Lung microvascular endothelial cell (primary cell): Measurements from ENCODE around the gene USP21. TPM values are rescaled to one million over a fixed set of nuclear protein-coding genes. Genes with fewer than 3 reads are reported as not detected.
"Not testable (repeated sequence)": the region's sequence is repeated elsewhere in the genome, so short reads cannot be mapped to it uniquely, and the experiment has no call there.

Experiments used
- DNase-seq, 2 donors: peaks; one replicate each; pipeline versions ENCODE4 v3.0.0 to v3.0.0-alpha.2; 2010; ENCODE audit warnings: low read depth in 2 of 2
- total RNA-seq: library from RNA; depleted of rRNA; stranded (reverse); fragments of >200 nt; gene quantifications from 2 replicates; pipeline ENCODE4 v1.2.1, GENCODE V29; 2014

USP21 gene, protein sequence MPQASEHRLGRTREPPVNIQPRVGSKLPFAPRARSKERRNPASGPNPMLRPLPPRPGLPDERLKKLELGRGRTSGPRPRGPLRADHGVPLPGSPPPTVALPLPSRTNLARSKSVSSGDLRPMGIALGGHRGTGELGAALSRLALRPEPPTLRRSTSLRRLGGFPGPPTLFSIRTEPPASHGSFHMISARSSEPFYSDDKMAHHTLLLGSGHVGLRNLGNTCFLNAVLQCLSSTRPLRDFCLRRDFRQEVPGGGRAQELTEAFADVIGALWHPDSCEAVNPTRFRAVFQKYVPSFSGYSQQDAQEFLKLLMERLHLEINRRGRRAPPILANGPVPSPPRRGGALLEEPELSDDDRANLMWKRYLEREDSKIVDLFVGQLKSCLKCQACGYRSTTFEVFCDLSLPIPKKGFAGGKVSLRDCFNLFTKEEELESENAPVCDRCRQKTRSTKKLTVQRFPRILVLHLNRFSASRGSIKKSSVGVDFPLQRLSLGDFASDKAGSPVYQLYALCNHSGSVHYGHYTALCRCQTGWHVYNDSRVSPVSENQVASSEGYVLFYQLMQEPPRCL
- 2.8 and 4.6 TPM in 2 replicates for total RNA-seq

DNA sequence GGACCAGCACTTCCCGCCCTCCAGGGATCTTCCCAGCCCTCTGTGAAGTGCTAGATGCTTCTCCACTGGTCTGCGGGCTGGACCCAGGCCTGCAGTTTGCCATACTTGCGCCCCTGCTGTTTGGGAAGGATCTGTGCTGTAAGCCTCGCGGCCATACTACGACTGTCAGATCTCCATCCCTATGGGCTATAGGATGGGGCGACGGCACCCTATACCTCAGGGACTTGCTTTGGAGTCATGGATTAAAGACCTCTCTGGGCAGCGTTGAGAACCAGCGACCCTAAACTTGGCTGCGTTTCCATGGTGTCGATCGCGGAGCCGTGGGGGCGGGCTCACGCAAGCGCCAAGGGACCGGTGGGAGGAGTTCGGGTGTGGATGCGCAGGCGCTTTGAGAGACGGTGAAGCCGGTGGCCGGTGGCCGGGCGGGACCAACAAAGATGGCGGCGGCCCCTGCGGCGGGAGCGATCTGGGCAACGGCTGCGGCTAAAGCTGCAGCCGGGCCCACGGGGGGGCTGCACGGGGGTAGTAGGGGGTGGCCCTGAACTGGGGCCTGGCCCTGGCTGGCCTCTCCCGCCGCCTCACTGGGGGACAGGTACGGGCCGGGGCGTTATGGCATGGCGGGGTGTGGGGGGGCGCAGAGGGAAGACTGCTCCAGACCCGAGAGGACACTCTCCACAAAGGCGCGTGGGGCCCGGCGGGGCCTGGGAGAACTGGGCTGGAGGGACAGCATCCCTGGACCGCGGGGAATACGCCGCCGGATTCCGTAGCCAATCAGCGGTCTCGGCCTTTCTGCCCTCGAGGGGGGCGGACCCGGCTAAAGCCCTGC lies at the start of gene USP21:
Gene USP21 (plus strand): TSS at position 414 of the 826 bp plus-strand sequence. CDS start 1,141 bp downstream, outside the sequence.
- peak; percentile 91 to 94 for DNase-seq

DNA sequence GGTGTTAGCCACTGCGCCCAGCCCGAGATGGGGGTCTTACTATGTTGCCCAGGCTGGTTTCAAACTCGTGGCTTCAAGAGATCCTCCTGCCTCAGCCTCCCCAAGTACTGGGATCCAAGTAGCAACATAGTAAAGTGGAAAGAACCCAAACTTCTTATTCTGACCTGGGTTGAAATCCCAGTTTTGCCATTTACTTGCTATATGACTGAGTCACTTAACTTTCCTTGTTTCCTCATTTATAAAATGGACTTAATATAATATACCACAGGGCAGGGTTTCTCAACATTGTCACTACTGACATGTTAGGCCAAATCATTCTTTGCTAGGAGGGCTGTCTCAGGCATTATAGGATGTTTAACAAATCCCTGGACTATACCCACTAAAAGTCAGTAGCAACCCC lies 48.2 kb upstream of the USP21 start:
- DNase-seq: no peak

DNA sequence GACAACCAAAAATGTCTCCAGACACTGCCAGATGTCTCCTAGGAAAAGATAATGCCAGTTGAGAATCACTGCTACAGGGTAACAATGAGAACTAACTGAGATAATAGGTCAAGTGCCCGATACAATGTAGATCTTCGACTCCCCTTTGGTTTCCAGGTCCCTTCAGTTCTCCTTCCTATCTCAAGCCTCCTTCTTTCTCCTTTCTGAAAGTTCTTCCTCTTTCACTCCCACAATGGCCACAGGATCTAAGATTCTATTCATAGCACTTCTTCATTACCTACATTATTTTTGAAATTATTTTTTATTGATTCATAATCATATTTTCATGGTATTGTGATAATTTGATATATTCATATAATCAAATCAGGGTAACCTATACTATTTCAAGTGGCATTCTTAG lies 47.8 kb upstream of the USP21 start:
- DNase-seq: no peak

DNA sequence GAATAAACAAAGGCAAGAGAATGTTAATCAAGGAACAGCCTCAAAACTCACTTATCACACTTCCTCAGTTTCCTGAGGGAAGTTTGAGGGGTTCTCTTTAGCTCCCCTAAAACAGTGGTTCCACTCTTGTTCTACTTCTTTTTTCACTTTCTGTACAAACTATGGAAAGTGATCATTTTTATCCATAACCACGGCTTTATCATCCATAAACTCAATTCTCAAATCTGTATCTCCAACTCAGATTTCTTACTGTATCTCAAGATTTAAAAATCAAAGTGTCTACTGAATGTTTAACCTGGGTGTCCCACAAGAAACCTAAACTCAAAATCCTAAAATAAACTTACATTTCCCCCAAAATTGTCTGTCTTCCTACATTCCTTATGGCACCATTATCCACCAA lies 45.4 kb upstream of the USP21 start:
- DNase-seq: no peak

DNA sequence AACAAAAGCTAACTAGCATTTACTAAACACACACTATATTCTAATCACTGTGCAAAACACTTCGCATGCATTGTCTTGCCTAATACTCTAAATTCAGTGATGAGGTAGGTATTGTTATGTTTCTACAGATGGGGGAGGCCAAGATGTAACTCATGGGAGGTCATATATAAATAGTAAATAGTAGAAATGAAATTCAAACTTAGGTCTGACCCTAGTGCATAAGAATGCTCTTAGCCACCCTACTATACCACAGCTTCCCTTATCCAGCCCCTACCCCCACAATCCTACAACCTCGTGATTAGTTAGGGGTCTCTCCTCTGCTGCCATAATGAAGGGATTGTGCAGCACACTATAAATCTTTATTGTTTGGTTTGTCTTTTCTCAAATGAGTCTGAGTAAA lies 44.7 kb upstream of the USP21 start:
- no peak for DNase-seq

DNA sequence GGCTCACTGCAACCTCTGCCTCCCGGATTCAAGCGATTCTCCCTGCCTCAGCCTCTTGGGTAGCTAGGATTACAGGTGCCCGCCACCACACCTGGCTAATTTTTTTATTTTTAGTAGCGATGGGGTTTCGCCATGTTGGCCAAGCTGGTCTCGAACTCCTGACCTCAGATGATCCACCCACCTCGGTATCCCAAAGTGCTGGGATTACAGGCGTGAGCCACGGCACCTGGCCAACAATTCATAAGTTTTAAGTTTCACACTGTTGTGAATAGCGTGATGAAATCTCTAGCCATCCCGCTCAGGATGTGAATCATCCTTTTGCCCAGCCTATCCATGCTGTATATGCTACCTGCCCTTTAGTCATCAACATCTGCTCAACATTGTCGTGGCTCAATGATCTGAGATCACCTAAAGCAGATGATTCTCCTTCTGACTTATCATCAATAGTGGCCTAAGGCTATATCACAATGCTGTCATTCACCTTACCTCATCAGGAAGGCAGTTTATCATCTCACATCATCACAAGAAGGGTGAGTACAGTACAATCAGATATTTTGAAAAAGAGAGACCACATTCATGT lies 44.1 kb upstream of the USP21 start:
- peak; percentile 93 to 96 for DNase-seq

DNA sequence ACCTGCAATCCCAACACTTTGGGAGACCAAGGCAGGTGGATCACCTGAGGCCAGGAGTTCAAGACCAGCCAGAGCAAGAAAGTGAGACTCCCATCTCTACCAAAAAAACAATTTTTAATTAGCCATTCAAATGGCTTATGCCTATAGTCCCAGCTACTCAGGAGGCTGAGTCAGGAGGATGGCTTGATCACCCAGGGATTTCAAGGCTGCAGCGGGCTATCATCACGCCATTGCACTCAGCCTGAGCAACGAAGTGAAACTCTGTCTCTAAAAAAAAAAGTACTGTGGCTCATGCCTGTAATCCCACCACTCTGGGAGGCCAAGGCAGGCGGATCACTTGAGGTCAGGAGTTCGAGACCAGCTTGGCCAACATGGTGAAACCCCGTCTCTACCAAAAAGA lies 43.3 kb upstream of the USP21 start:
- DNase-seq: not testable (repeated sequence)

DNA sequence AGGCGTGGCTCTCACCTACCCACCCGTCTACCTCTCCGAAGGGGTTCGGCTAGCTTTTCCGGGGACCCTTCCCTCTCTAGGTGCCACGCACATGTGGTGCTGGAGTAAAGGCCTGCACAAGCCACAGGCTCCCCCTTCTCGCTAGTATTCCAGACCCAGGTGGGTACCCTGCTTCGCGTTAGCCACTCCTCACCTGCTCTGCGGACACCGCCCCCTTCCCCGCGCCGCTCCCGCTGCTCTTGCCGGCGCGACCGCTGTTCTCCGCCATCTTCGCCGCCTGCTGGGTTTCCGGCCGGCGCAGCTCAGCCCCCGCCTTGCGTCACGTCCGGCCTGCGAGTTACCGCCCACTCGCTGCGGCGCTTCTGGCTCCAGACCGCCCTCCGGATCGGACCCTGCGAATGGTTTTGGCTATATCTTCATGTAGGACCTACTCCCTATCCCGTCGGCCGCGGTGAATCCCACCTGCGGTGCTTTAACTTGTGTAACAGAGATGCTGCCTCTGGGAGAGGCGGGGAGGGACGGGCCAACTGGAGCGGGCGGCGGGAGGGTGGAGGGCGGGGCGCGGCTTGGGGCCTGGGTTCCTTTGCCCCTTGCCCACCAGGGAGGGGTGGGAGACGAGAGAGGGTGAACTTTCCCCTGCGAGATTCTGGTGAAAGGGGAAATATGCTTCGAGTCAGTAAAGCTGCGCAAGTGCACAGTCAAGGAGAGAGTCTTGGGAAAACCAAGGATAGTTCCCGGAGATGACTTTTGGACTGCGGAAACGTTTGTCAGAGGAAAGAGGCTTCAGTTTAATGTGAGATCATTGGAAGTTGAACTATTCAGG lies 41.3 kb upstream of the USP21 start, which contains the start of the genes NIT1 and PFDN2:
Gene NIT1 (plus strand): TSS at position 347 of the 823 bp plus-strand sequence. CDS start 72 bp downstream, at position 419.
Gene PFDN2 (minus strand): TSS at position 279 of the 823 bp plus-strand sequence. CDS start 11 bp downstream, at position 268.
- DNase-seq: peak; percentile 90 to 91

DNA sequence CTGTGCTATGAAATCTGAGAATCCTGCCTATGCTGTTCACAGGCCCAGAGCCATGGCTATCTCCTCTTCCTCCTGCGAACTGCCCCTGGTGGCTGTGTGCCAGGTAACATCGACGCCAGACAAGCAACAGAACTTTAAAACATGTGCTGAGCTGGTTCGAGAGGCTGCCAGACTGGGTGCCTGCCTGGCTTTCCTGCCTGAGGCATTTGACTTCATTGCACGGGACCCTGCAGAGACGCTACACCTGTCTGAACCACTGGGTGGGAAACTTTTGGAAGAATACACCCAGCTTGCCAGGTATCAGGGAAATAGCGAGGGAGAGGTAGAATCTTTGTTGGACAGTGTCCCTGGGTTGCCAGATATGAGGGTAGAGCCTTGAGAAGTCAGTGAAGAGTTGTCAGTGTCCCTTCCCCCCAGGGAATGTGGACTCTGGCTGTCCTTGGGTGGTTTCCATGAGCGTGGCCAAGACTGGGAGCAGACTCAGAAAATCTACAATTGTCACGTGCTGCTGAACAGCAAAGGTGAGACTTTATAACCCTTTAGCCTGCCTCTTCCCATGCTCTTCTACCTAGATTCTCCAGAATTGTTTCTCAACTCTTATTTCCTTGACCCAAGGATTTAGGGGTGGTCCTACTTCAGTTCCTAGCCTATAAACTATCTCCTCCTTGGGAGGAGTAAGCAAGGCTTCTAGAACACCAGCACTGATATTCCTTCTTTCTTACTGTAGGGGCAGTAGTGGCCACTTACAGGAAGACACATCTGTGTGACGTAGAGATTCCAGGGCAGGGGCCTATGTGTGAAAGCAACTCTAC lies 40.0 kb upstream of the USP21 start:
- peak; percentile 47 to 75 for DNase-seq

DNA sequence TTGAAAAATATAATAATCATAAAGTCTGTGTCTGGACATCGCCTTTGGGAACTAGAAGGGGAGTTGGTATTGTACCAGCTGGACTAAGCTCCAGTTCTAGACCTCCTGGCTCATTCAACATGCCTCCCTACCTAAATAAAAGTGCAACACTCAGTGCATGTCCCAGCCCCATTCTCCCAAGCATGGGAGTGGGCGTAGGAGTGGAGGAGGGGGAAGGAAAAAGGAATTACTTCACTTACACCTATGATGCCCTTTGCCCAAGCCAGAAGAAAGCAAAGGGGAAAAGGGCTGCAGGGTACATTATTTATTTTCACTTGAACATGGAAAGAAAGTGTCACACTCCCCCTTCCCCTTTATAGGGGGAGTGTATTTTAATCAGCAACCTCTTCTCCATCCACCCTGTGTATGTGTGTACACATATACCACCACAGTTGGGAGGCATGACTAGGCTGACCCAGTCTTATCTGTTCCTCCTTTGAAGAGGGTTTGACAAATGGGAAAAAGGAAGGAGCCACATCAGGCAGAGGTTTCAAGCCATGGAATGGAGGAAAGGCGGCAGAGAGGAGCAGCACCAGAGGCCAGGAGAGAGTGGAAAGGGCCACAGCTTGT lies 38.2 kb upstream of the USP21 start:
- no peak for DNase-seq

DNA sequence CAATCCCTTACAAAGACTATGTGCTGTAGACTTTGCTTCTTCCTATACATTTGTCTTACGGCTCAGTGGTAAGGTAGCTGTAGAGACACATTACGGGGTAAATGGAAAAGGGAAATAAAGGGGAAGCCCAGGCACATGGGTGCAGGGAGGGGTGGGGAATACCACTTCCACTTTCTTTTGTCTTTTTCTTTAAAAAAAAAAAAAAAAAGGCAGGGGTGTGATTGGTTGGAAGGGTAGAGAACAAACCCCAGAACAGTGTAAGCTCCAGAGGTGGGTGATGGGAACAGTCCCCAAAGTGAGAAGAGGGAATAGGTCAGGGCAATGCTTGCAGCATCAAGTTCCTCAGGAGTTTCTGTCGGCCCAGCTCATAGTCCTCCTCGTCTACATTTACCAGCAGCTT lies 37.5 kb upstream of the USP21 start:
- no peak for DNase-seq

DNA sequence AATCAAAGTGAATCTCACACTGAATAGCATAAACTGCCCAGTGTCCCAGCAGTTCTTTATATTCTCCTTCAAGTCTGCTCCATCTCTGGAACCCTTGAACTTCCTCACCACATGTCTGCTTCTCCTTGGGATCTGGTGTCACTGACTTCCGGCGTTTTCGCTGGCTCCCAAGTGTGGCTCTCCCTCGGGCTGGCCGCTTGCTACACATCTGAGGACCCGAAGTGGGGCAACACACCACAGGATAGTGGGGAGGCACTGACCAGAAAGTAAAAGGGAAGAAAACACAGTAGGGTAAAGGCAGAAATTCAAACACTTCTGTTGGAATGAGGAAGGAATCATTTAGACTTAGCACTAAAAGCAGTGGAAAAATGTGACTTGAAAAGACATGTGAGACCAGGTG lies 36.3 kb upstream of the USP21 start:
- no peak for DNase-seq

DNA sequence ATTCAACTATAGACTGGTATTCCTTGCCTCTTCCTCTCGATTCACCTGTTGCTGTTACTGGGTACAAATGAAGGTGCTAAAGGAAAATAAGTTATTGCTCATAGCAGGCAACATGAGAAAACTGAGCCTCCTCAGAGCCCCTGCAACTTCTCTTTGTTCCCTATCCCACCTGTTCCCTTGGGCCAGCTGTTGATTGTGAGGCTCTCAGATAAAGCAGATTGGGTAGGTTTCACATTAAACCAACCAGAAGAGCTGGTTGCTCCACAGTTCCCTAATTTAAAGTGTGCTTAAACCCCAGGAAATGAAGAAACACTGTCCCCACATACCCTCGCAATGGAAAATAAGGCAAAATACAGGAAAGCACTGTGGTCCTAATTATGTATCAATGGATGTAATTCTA lies 31.7 kb upstream of the USP21 start:
- no peak for DNase-seq

DNA sequence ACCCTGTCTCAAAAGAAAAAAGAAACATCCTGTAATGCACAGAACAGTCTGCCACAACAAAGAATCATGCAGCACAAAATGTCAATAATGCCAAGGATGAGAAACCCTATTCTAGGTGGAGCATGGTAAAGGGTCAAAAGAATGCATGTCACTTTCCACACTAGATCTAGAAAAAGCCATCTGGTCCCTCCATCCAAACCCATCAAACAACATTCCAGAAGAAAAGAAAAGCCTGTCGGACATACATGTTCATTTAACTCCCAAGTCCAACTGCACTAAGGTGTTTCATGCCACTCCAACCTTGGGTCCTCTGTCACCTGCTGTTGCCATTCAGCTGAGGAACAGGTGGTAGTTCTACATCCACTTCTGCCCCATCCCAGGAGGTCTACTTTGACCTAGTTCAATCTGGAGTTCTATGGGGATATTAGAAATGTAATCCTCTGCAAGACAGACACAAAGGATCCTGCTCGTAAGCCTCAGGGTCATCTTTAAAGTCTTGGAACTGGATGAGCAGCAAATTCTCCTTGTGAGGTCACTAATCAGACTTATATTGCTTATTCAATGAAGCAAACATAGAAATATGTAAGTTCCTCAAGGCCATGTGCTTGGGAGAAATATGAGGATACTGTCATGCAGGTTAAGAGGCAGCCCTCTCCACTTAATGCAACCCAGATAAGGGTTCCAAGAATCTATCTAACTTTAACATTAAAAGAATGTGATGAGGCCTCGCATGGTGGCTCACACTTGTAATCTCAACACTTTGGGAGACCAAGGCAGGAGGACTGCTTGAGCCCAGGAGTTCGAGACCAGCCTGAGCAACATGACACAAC lies 30.5 kb upstream of the USP21 start:
- DNase-seq: no peak

DNA sequence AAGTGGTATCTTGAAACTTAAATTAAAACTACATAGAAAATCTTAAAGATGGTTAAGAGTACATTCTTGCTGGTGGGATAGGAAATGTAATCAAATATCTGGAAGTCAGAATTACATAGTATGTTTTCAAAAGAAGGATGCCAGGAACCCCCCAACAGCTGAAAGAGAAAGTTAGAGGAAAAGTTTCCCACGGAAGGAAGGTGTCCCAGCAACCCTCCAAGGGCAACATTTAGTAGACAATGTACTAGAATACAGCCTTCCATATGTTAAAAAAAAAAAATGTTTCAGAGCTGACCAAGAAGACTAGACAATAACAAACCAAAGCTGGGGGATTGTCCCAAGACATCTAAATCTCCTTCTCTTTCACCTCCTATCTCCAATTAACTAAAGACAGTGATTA lies 29.0 kb upstream of the USP21 start:
- peak; percentile 24 to 63 for DNase-seq

DNA sequence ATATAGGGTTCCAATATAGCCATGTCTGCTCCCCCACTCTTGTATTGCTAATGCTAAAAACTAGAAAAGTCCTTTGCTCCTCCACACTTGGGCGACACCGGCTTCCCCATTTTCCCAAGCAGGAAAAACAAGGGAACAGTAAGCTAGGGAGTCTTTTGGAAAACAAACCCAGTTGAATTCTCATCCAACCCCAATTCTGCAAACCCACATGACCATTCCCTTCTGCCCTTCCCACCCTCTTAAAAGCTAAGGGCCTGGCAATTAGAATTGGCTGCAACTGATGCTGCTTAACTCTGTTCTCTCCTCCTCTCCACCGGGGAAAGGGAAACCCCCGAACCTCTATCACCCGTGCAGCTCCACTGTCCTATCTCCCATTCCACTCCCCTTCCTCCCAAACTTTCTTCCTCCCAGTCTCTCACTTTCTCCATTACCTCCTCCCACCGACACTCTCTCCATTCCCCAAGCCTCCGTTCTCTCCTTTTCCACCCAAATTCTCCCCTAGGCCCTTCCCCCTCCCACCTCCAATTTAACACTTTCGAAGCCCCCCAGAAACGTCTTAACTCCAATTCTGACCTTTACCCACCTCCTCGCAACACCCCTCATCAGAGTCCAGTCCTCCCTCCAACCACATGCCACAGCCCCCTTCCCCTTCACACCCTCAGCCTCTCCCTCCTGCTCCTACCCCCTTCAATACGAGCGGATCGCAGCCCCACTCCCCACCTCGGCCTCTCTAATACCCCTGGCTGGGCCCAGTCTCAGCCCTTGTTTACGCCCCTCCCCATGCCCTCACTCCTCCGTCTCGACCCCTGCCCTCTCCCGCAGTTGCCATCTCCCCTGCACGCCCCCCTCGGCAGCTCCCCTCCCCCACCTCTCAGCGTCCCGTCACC lies 27.5 kb upstream of the USP21 start:
- DNase-seq: peak; percentile 22 to 35

DNA sequence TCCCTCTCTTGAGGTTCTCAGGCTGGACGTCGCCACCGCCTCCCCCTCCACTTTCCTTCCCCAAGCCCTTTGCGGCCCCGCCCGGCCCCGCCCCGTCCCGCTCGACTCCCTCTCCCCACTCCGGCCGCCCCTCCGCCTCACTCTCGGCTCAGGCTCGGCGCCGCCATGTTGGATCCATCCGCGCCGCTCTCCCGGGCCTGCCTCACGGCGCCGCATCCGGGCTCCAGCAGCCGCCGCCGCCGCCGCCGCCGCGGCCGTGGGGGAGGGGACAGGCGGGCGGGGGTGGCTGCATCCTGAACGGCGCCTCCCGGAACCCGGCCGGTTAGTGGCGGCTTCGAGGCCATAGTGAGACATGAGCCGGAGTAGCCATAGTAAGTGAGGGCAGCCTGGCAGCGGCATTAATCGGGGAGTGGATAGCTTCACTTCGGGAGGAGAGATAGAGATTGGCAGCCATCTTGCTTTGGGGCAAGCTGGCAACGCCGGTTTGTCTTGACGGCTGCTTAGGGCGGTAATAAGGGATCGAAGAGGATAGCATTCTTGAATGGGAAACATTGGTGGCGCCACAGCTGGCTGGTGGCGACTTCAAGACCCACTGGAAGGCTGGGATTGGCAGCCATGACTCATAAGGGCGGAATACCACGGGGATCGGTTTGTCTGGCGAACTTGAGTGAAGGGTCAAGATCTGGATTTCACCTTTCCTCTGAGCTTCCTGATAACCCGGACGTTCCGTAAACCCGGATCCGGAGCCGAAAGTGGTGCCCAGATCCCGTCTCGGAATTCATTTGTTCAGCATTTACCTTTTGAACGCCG lies 26.7 kb upstream of the USP21 start, which contains the start of gene DEDD:
Gene DEDD (minus strand): TSS at position 258 of the 810 bp plus-strand sequence. CDS start 8,205 bp downstream, outside the sequence.
- DNase-seq: peak; percentile 96
